PC-9 (cell line): Measurements from ENCODE around the gene TMEM217. TPM values are rescaled to one million over a fixed set of nuclear protein-coding genes. Genes with fewer than 3 reads are reported as not detected.

Experiments
- BruUV-seq: library from RNA; stranded (reverse); fragments of 400-500 nt; replicated peaks from 2 replicates; lab custom pipeline; 2021; lab: Mats Ljungman, UMichigan
- CTCF ChIA-PET: fragments of 300-600 bp; sonication (Branson Sonifier 250); formaldehyde crosslinking; loops from one replicate; lab custom pipeline; 2022; ENCODE audit warnings: antibody characterized with exemption; lab: Charles Lee
- POLR2A ChIA-PET: fragments of 300-600 bp; sonication (Branson Sonifier 250); formaldehyde crosslinking; loops from one replicate; lab custom pipeline; 2022; ENCODE audit warnings: antibody characterized with exemption; ENCODE audit not compliant: unreplicated experiment; lab: Charles Lee
- DNase-seq, 2 experiments: peaks; one replicate each; pipeline versions ENCODE4 v3.0.0 to v3.0.0-alpha.2; 2015 to 2022; ENCODE audit warnings: mixed read lengths in 1 of 2
- H2AFZ ChIP-seq: fragments of 200-600 bp; sonication (generic); 2 replicates; pipeline ENCODE4 v1.8.1; 2017; ENCODE audit warnings: antibody characterized with exemption
- H3F3A ChIP-seq: fragments of 200-600 bp; sonication (generic); 2 replicates; pipeline ENCODE4 v1.8.1; 2017; ENCODE audit warnings: antibody characterized with exemption, mild to moderate bottlenecking, low read depth; ENCODE audit not compliant: insufficient read depth
- H3K27ac ChIP-seq: fragments of 200-600 bp; sonication (generic); 2 replicates; pipeline ENCODE4 v1.6.1; 2016; ENCODE audit warnings: mixed run types
- H3K27me3 ChIP-seq: fragments of 200-600 bp; sonication (generic); 2 replicates; pipeline ENCODE4 v1.6.1; 2016; ENCODE audit warnings: low read depth, mixed run types; ENCODE audit not compliant: insufficient read depth
- H3K36me3 ChIP-seq: fragments of 200-600 bp; sonication (generic); 2 replicates; pipeline ENCODE4 v1.6.1; 2016; ENCODE audit warnings: low read depth, mixed run types
- H3K4me1 ChIP-seq: fragments of 200-600 bp; sonication (generic); replicated peaks from 2 replicates; pipeline ENCODE4 v1.6.1; 2016; ENCODE audit warnings: mixed run types; ENCODE audit not compliant: insufficient read depth
- H3K4me2 ChIP-seq: fragments of 200-600 bp; sonication (generic); 2 replicates; pipeline ENCODE4 v1.6.1; 2017; ENCODE audit warnings: mixed run types
- H3K4me3 ChIP-seq: fragments of 200-600 bp; sonication (generic); 2 replicates; pipeline ENCODE4 v1.6.1; 2016; ENCODE audit warnings: mixed run types
- H3K79me2 ChIP-seq: fragments of 200-600 bp; sonication (generic); 2 replicates; pipeline ENCODE4 v1.6.1; 2017; ENCODE audit warnings: low read depth, mixed run types
- H3K9me2 ChIP-seq: fragments of 200-600 bp; sonication (generic); 2 replicates; pipeline ENCODE4 v1.8.1; 2017; ENCODE audit warnings: mild to moderate bottlenecking; ENCODE audit not compliant: insufficient read depth
- H3K9me3 ChIP-seq: fragments of 200-600 bp; sonication (generic); 2 replicates; pipeline ENCODE4 v1.8.1; 2016; ENCODE audit warnings: low read depth; ENCODE audit not compliant: insufficient read depth
- H4K20me1 ChIP-seq: fragments of 200-600 bp; sonication (generic); 2 replicates; pipeline ENCODE4 v1.8.1; 2017; ENCODE audit not compliant: insufficient read depth
- CTCF ChIP-seq: fragments of 200-600 bp; sonication (generic); conservative IDR thresholded peaks from 2 replicates; pipeline ENCODE4 v1.6.1; 2017; ENCODE audit warnings: mixed run types, antibody characterized with exemption, mild to moderate bottlenecking, moderate library complexity
- EZH2 ChIP-seq: fragments of 200-600 bp; sonication (generic); IDR thresholded peaks from 2 replicates; pipeline ENCODE4 v1.8.0; 2017; ENCODE audit warnings: antibody characterized with exemption, low read depth
- intact Hi-C: fragments of 100-400 bp; cut with micrococcal nuclease; formaldehyde crosslinking; loops from one replicate; pipeline ENCODE4 v1.10.0; 2022; ENCODE audit not compliant: unreplicated experiment
- total RNA-seq: library from RNA; stranded (reverse); gene quantifications from 2 replicates; pipeline ENCODE4 v1.2.3, GENCODE V29; 2021

TMEM217 gene
- total RNA-seq, 1 experiment from 2014 or later, result 4.9 TPM

- H3K27ac ChIP-seq, result peak overlapping the region; percentile 86
- CTCF ChIA-PET, result interaction anchor here (0.6 kb wide), 1 partner anchor 17 kb away, joined by 5 read pairs; no protein-coding TSS in a partner anchor
- BruUV-seq, result TSS peak; percentile 35
These were observed 17.8 kb downstream of the TMEM217 start for GRCh38 chr6:37239950-37240713.

DNA sequence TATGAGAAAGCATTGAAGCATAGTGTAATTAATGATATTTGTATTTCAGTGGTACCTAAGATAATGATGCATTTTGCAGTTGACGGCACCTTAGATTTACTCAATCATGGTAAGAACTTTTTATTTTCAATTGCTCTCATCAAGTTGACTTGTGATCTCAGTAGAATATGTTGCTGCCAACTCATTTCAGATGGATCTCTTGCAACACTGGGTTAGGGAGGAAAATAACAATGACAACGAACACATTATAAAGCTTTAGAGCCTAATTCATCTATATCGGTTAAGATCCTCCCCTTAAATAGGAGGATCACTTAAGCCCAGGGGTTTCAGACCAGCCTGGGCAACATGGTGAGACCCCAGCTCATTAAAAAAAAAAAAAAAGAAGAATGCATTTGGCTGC is 18.4 kb downstream of the TMEM217 start:
- TF ChIP-seq CTCF (no peak), EZH2 (no peak)
- H3K27me3 ChIP-seq, result no peaks in the 10 kb centered on the region
- no peaks in the 10 kb centered on the region for H3K36me3 ChIP-seq
- H2AFZ ChIP-seq, result no peak overlapping the region
- H3K4me2 ChIP-seq, result peak overlapping the region; percentile 35; the same call in 1 of the 2 replicates
- peaks cover 49% of the 10 kb centered on the region for H3F3A ChIP-seq
- peak overlapping the region; percentile 86 for H3K27ac ChIP-seq
- no peaks in the 10 kb centered on the region for H3K9me2 ChIP-seq
- no peaks in the 10 kb centered on the region for H3K79me2 ChIP-seq
- ChIA-PET POLR2A (no interaction called here), CTCF (interaction anchor here (0.6 kb wide), 1 partner anchor 17 kb away, joined by 5 read pairs; no protein-coding TSS in a partner anchor)
- peaks cover 46% of the 10 kb centered on the region for H3K4me1 ChIP-seq
- TSS peak; percentile 27 for BruUV-seq
- H4K20me1 ChIP-seq, result no peaks in the 10 kb centered on the region
- no peak overlapping the region for H3K4me3 ChIP-seq
- no peak for DNase-seq
- no peaks in the 10 kb centered on the region; the same call in 1 of the 2 replicates for H3K9me3 ChIP-seq
- intact Hi-C loops, result no loop called here

More at GRCh38 chr6:37239950-37240713, 17.8 kb downstream of the TMEM217 start:
- H3K9me2 ChIP-seq, result no peaks in the 10 kb centered on the region
- no peaks in the 10 kb centered on the region for H4K20me1 ChIP-seq
- H3K9me3 ChIP-seq, result no peaks in the 10 kb centered on the region; the same call in 1 of the 2 replicates
- TF ChIP-seq CTCF (no peak), EZH2 (no peak)
- DNase-seq, result peak; percentile 65 to 85
- no peak overlapping the region for H2AFZ ChIP-seq
- H3K27me3 ChIP-seq, result no peaks in the 10 kb centered on the region
- peak overlapping the region; percentile 35 for H3K4me2 ChIP-seq
- intact Hi-C loops, result no loop called here
- H3K4me3 ChIP-seq, result no peak overlapping the region
- H3K36me3 ChIP-seq, result no peaks in the 10 kb centered on the region
- H3K4me1 ChIP-seq, result peaks cover 46% of the 10 kb centered on the region
- H3F3A ChIP-seq, result peaks cover 49% of the 10 kb centered on the region
- no peaks in the 10 kb centered on the region for H3K79me2 ChIP-seq
- POLR2A ChIA-PET, result no interaction called here

DNA sequence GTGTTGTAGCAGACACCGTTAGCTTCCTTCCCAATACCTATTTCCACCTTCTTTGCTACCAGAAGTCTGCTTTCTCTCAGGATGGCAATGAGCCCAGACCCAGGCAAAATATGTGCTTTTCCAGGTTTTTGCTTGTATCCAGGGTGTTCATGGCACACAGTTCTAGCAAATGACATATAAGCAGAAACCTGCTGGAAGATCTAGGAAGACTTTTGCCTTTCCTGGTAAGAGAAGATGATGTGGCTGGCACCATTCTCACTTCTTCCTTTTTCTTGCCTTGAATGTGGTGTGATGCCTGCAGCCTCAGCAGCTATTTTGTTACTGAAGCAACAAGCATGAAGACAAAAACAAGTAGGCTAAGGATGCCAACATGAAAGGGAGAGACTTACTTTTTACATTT is 19.6 kb downstream of the TMEM217 start:
- TF ChIP-seq EZH2, result no peak
- TF ChIP-seq CTCF, result no peak
- CTCF ChIA-PET, result no interaction called here
- Histone ChIP-seq H3K4me3 (no peak overlapping the region), H3K79me2 (no peaks in the 10 kb centered on the region), H2AFZ (no peak overlapping the region), H3K36me3 (no peaks in the 10 kb centered on the region), H3K27ac (no peak overlapping the region), H3K4me2 (no peak overlapping the region), H3K27me3 (no peaks in the 10 kb centered on the region), H3F3A (peaks cover 38% of the 10 kb centered on the region), H3K9me2 (no peaks in the 10 kb centered on the region), H3K9me3 (no peaks in the 10 kb centered on the region), H4K20me1 (no peaks in the 10 kb centered on the region), H3K4me1 (peaks cover 39% of the 10 kb centered on the region)
- peak in 1 of 2 experiments; percentile 15 for DNase-seq
- no TSS peak for BruUV-seq
- intact Hi-C loops, result no loop called here
- POLR2A ChIA-PET, result interaction anchor here (0.6 kb wide), 1 partner anchor 385 kb away, joined by 3 read pairs; no protein-coding TSS in a partner anchor
